Omental fat pad (tissue), 4 donors: ENCODE data around the gene PAX2. TPM values are rescaled to one million over a fixed set of nuclear protein-coding genes. Genes with fewer than 3 reads are reported as not detected.

ENCODE experiments used
- ATAC-seq: fragments of 150-250 bp; one replicate; pipeline ENCODE4 v1.9.1; 2016; ENCODE audit warnings: mild to moderate bottlenecking, moderate library complexity; ENCODE audit not compliant: low FRiP score
- DNase-seq: peaks from one replicate; pipeline ENCODE4 v3.0.0-alpha.2; 2019; ENCODE audit warnings: low spot score
- total RNA-seq, 4 donors: library from RNA; depleted of rRNA; stranded (reverse); fragments of >200 nt; gene quantifications; one replicate each; pipeline ENCODE4 v1.1.0, GENCODE V29; 2016
- TF ChIP-seq, protein P1 (sequence below), 3 donors: fragments of 450-650 bp; IDR thresholded peaks; one replicate each; pipeline ENCODE4 v1.5.1; 2016 to 2017; ENCODE audit warnings: antibody characterized with exemption in 3 of 3, mild to moderate bottlenecking in 3 of 3, moderate library complexity in 2 of 3

PAX2 gene
- total RNA-seq, 4 donors from 2014 or later: not detected

DNA sequence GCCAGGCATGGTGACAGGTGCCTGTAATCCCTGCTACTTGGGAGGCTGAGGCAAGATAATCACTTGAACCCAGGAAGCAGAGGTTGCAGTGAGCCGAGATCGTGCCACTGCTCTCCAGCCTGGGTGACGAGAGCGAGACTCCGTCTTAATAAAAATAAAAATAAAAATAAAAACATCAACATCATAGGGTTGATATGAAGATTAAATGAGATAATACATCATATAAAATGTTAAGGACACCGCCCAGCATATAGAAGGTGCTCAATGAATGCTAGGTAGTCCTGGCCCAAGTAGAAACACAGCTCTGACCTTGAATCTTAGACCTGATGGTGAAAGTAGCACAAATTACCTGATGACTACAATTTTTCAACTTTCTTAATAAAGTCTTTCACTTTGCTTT lies 74.0 kb downstream of the PAX2 start:
- TF ChIP-seq, protein P1, sequence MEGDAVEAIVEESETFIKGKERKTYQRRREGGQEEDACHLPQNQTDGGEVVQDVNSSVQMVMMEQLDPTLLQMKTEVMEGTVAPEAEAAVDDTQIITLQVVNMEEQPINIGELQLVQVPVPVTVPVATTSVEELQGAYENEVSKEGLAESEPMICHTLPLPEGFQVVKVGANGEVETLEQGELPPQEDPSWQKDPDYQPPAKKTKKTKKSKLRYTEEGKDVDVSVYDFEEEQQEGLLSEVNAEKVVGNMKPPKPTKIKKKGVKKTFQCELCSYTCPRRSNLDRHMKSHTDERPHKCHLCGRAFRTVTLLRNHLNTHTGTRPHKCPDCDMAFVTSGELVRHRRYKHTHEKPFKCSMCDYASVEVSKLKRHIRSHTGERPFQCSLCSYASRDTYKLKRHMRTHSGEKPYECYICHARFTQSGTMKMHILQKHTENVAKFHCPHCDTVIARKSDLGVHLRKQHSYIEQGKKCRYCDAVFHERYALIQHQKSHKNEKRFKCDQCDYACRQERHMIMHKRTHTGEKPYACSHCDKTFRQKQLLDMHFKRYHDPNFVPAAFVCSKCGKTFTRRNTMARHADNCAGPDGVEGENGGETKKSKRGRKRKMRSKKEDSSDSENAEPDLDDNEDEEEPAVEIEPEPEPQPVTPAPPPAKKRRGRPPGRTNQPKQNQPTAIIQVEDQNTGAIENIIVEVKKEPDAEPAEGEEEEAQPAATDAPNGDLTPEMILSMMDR (IDR thresholded peaks at IDR 0.05): no peak
- ATAC-seq (no peak), DNase-seq (no peak)

DNA sequence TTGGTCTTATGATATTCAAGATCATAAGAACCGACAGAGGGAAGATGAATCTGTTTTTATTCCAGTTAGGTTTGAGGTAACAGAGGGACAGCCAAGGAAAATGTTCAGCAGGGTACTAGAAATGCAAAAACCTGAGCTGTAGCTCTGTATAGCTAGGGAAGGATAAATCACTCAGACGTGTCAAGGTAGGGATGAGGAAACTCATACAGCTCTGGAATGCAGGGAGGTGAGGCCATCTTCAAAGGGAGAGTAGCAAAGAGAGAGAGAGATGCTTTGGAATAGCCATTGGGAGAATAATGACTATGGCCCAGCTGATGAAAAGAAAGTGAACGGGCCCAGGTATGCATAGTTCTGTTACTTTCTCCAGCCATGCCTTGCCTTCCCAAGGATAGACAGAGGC lies 77.8 kb downstream of the PAX2 start:
- no peak for ATAC-seq
- DNase-seq: no peak
- TF ChIP-seq, protein P1 (IDR thresholded peaks at IDR 0.05): no peak

DNA sequence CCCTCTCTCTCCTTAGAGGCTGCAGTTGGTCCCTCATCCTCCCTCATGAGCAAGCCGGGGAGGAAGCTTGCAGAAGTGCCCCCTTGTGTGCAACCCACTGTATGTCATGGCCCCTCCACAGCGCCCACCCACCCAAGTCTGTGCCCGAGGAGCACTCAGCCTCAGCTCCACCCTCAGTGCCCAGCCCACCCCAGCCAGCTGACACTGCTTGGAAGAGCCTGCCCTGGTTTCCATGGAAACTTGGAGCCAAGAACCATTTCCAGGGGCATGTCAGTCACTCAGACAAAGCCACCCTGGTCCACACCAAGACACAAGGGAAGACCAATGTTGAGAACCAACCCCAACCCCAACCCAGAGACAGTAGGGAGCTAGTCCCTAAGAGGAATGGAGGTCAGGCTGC lies 79.5 kb downstream of the PAX2 start:
- no peak for DNase-seq
- TF ChIP-seq, protein P1 (IDR thresholded peaks at IDR 0.05): no peak
- ATAC-seq: no peak

DNA sequence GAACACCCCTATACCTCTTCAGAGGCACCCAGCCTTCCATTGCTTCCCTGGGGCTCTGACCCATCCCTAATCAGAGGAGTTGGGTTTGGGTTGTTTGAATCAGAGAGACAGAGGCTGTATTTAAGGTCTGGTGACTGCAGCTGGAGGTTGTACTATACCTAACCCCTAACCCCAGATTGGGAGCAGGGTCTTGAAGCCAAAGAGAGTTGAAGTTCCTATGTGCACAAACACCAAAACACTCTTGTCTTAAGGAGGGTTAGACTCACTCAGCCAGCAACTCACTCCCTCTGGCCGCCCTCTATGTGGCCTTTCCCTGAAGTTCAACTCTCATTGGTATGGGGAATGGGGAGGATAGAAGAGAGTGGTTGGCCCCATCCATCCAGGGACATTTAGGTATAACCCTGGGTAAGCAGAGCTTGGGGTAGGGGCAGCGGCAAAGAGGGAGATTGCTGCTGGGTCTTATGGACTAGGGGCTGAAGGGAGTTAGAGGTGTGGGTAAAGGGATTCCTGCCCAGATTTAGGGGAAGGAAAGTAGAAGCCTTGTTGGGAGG lies 80.0 kb downstream of the PAX2 start:
- TF ChIP-seq, protein P1 (IDR thresholded peaks at IDR 0.05): no peak
- ATAC-seq (no peak), DNase-seq (no peak)

DNA sequence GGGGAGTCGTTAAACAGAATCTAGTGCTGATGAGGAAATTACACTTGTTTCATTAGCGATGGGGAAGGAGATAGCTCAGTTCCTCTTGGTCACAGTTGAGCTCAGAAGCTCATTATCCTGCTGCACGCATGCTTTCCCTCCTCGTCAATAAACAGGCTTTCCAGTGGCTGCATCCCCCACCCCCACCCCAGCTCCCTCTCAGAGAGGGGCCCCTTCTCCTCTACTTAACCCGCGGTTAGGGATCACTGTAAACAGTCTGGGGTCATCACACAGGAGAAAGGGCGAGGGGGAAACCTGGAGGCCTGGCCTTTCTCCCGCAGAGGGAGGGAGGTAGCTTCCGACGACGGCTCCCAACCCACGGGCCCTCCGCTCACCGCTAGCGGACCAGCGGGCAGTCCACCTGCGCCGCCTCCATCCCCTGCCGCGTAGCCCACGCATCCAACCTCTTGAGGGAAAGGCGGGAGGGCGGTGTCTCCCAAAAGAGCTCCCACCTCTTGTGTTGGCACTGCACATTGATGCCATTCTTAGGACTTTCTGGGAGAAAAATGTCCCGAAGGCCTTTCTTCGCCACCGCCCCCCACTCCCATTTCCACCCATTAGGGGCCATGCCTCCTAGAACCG lies 80.8 kb downstream of the PAX2 start:
- no peak for DNase-seq
- TF ChIP-seq, protein P1 (IDR thresholded peaks at IDR 0.05): no peak
- no peak for ATAC-seq

DNA sequence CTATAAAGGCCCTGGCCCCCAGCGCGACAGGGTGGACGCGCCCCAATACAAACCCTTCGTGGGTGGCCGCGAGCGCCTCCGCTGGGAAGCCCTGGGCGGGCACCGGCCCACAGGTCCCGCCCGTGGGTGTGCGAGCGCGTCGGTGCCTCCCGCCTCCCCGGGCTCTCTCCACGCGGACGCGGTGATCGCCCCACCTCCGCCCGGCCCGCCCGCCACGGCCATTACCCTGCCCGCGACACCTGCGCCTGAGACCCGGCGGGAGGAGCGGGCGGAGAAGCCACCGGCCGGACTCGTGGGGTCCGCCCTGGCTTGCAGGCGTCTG lies 81.2 kb downstream of the PAX2 start:
- TF ChIP-seq, protein P1 (IDR thresholded peaks at IDR 0.05): no peak
- DNase-seq (no peak), ATAC-seq (peak; percentile 26)
